Esophagus (tissue), 2 donors: ENCODE results near the gene VHLL. TPM values are rescaled to one million over a fixed set of nuclear protein-coding genes. Genes with fewer than 3 reads are reported as not detected.
A peak's percentile ranks its signal among the peaks of the same experiment; 100 is the strongest.
"Not testable (repeated sequence)": the region's sequence is repeated elsewhere in the genome, so short reads cannot be mapped to it uniquely, and the experiment has no call there.

ENCODE experiments used
- H3K27ac ChIP-seq, 2 donors: one replicate each; pipeline ENCODE4 v1.5.1; 2013; ENCODE audit warnings: low read depth in 2 of 2, mild to moderate bottlenecking in 2 of 2, inconsistent platforms in 1 of 2, low read length in 1 of 2, moderate library complexity in 1 of 2
- H3K27me3 ChIP-seq, 2 donors: one replicate each; pipeline ENCODE4 v1.6.1; 2013; ENCODE audit warnings: low read length in 2 of 2, control low read depth in 1 of 2, mild to moderate bottlenecking in 1 of 2; ENCODE audit not compliant: insufficient read depth in 2 of 2, control insufficient read depth in 1 of 2
- H3K36me3 ChIP-seq, 2 donors: one replicate each; pipeline ENCODE4 v1.6.1; 2013; ENCODE audit warnings: low read length in 1 of 2; ENCODE audit not compliant: control insufficient read depth in 2 of 2, insufficient read depth in 2 of 2
- H3K4me1 ChIP-seq, 2 donors: one replicate each; pipeline ENCODE4 v1.6.1; 2013; ENCODE audit warnings: low read length in 1 of 2; ENCODE audit not compliant: control insufficient read depth in 2 of 2, insufficient read depth in 2 of 2
- H3K4me3 ChIP-seq, 2 donors: one replicate each; pipeline ENCODE4 v1.5.1; 2013; ENCODE audit warnings: low read length in 2 of 2, mild to moderate bottlenecking in 2 of 2, low read depth in 1 of 2, moderate library complexity in 1 of 2
- H3K9me3 ChIP-seq, 2 donors: one replicate each; pipeline ENCODE4 v1.6.1; 2013; ENCODE audit warnings: mild to moderate bottlenecking in 2 of 2, low read depth in 1 of 2, low read length in 1 of 2, moderate library complexity in 1 of 2; ENCODE audit not compliant: control insufficient read depth in 2 of 2, insufficient read depth in 1 of 2
- whole genome bisulfite sequencing, 2 donors: extraction: QIAGEN DNeasy Blood & Tissue Kit; methylation state at CpG; one replicate each; pipeline ENCODE4 v1.1.7; 2013; 5-methylcytosine and 5-hydroxymethylcytosine counted together
- polyA plus RNA-seq, 2 donors: library from polyadenylated mRNA; stranded (reverse); fragments of 200-250 nt; gene quantifications; one replicate each; pipeline ENCODE4 v1.2.3, GENCODE V29; 2013
- donor health status: healthy with polysubstance abuse.
- donor health status: Bipolar disorder and iron deficiency.

The VHLL gene
- polyA plus RNA-seq, 2 donors, result not detected

DNA sequence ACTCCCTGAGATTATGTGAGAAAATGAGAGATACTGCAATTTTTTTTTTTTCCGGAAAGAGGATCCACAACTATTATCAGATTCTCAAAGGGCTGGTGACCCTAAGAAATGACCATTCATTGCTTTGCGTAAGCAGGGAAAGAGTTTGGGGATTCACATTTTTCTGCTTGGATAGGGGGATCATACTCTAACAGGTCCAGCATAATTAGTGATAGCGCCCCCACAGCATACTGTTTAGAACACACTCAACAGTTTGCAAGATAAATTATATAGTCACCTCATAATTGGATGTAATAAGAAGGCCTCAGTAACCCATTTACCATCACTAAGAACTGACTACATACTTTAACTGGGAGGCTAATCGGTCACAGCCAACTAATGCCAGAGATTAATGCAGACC, 37.1 kb upstream of the VHLL start:
- H3K36me3 ChIP-seq, result peaks cover 0 to 3% of the 10 kb centered on the region in 2 donors
- WGBS, 2 donors, result 74 to 79% methylated on average over 4 of the region's 4 CpGs
- H3K9me3 ChIP-seq, result no peaks in the 10 kb centered on the region
- H3K27ac ChIP-seq, result no peak overlapping the region
- peaks cover 0 to 3% of the 10 kb centered on the region in 2 donors for H3K4me1 ChIP-seq
- peak overlapping the region in 1 of 2 donors; percentile 90 for H3K4me3 ChIP-seq
- no peaks in the 10 kb centered on the region for H3K27me3 ChIP-seq

DNA sequence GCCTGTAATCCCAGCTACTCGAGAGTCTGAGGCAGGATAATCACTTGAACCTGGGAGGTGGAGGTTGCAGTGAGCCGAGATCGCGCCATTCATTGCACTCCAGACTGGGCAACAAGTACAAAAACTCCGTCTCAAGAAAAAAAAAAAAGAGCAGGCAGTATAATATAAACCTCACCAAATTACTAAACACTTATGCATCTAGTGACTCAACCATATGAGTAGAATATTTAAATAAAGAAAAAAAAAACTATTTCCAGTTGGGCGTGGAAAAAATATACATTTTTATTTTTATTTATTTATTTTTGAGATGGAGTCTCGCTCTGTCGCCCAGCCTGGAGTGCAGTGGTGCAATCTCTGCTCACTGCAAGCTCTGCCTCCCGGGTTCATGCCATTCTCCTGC, 24.1 kb upstream of the VHLL start:
- 88 to 91% methylated on average over 9 of the region's 9 CpGs for WGBS, 2 donors
- H3K9me3 ChIP-seq, H3K27ac ChIP-seq, H3K4me1 ChIP-seq, H3K4me3 ChIP-seq, H3K27me3 ChIP-seq: not testable (repeated sequence)
- H3K36me3 ChIP-seq, result peaks cover 12 to 24% of the 10 kb centered on the region in 2 donors

DNA sequence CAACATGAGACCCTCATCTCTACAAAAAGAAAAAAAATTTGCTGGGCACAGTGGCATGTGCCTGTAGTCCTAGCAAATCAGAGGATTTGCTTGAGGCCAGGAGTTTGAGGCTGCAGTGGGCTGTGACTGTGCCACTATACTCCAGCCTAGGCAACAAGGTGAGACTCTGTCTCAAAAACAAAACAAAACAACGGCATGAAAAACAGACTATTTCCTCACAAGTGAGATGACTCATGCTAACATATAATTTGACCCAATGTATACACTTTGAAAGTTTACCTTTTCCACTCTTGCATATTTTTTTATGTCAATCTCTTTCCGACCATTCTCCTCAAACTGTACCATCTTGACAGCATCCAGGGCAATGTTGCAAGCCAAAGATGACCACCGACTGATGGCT, 21.5 kb upstream of the VHLL start:
- Histone ChIP-seq H3K4me1 (no peaks in the 10 kb centered on the region), H3K27ac (no peak overlapping the region), H3K27me3 (no peaks in the 10 kb centered on the region), H3K9me3 (no peaks in the 10 kb centered on the region), H3K4me3 (no peak overlapping the region), H3K36me3 (peaks cover 21 to 38% of the 10 kb centered on the region in 2 donors)
- WGBS, 2 donors, result 71 to 84% methylated on average over 3 of the region's 3 CpGs

DNA sequence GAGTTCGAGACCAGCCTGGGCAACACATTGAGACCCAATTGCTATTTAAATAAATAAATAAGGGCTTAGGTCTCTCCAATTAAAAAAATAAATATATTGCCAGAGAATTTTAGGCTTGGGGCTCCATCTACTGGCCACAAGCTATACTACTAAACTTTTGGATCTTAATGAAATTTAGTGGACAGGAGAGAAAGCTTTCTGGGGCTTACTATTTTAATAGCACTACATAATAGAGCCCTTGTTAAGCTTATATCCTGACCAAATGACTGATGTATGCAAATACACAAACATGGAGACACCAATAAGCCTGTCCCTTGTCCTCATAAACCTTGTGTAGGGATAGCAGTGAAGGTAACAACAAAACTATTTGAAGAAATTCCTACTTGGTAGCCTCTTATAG, 20.6 kb upstream of the VHLL start:
- Histone ChIP-seq H3K36me3 (peaks cover 21 to 39% of the 10 kb centered on the region in 2 donors), H3K27me3 (no peaks in the 10 kb centered on the region), H3K9me3 (no peaks in the 10 kb centered on the region), H3K4me3 (no peak overlapping the region), H3K4me1 (no peaks in the 10 kb centered on the region), H3K27ac (no peak overlapping the region)
- 72 to 83% methylated on average over 1 of the region's 1 CpG for WGBS, 2 donors

DNA sequence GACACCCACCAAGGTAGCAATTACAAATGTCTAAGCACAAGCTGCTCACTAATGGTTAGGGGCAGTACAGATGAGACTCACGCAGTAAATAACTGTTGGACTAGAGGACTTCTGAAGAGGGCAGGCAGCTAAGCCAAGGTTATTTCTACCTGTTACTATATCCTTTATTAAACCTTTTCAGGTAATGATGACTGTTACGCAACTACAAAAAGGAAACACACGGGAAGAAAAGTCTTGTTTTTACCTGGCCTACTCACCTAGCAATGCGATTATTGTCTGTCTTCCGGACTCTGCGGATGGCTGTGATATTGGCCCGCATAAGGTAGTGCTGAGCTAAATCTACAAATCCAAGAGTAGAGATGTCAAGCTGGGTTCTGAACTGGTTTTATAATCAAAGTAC, 17.8 kb upstream of the VHLL start:
- Histone ChIP-seq H3K27ac (no peak overlapping the region), H3K27me3 (no peaks in the 10 kb centered on the region), H3K36me3 (peaks cover 20 to 32% of the 10 kb centered on the region in 2 donors), H3K9me3 (no peaks in the 10 kb centered on the region), H3K4me1 (no peaks in the 10 kb centered on the region), H3K4me3 (no peak overlapping the region)
- 87 to 92% methylated on average over 7 of the region's 7 CpGs for WGBS, 2 donors

DNA sequence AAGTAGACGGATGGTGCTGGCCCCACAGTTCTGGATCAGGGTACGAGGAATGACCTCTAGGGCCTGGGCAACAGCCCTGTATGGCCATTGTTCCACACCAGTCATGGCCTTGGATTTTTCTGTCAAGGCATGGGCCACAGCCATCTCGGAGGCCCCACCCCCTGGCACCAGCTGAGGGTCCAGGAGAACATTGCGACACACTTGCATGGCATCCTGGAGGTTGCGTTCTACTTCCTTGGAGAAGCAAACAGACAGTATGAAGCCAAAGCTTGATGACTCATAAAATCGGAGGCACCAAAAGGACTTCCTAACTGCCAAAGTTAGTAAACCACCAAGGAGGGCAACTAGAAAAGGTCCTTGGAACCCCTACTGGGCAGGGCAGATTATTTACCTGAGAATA, 11.9 kb upstream of the VHLL start:
- Histone ChIP-seq H3K27ac (no peak overlapping the region), H3K4me3 (no peak overlapping the region), H3K36me3 (peaks cover 16 to 25% of the 10 kb centered on the region in 2 donors)

DNA sequence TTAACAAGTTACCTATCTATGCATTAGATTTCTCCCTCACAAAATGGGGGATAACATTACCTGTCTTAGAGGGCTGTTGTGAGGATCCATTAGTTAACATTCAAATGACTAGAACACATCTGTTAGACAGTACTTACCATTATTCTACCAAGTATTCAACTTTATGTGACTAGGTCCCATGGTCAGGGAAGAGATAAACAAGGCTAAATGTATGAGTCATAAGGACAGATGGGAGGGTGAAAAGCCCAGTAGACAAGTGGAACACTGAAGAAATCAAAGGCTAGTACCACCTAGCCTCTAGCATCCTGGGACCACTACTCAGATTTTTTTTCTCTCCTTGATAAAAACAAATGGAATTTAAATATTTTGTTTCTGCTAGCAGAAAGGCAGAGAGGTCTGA, 9.0 kb upstream of the VHLL start:
- Histone ChIP-seq H3K4me1 (peaks cover 0 to 3% of the 10 kb centered on the region in 2 donors), H3K36me3 (peaks cover 14 to 21% of the 10 kb centered on the region in 2 donors), H3K4me3 (no peak overlapping the region), H3K9me3 (no peaks in the 10 kb centered on the region), H3K27me3 (no peaks in the 10 kb centered on the region), H3K27ac (no peak overlapping the region)

More for the DNA sequence above, 11.9 kb upstream of the VHLL start:
- Histone ChIP-seq H3K27me3 (no peaks in the 10 kb centered on the region), H3K4me1 (peaks cover 0 to 3% of the 10 kb centered on the region in 2 donors), H3K9me3 (no peaks in the 10 kb centered on the region)
- 63 to 72% methylated on average over 6 of the region's 6 CpGs for WGBS, 2 donors

DNA sequence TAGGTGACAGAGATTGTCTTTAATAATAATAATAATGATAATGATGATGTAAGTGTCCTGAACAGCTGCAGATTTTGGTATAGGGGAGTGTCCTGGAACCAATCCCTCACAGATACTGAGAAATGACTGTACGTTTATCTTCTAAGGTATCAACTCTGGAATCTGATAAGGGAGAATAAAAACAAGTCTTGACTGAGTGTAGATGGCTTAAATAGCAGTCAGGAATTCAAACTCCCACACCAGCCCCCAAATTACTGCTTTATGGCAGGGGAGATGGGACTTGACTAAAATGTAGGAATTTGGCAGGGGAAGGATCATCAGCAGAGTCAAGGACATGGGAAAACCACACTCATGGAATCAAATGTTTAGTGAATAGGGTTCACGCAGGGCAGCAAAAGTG, 6.1 kb upstream of the VHLL start:
- no peaks in the 10 kb centered on the region for H3K9me3 ChIP-seq
- peaks cover 0 to 3% of the 10 kb centered on the region in 2 donors for H3K4me1 ChIP-seq
- 73 to 74% methylated on average over 2 of the region's 2 CpGs for WGBS, 2 donors
- H3K36me3 ChIP-seq, result peaks cover 10 to 11% of the 10 kb centered on the region in 2 donors
- H3K4me3 ChIP-seq, result no peak overlapping the region
- H3K27ac ChIP-seq, result no peak overlapping the region
- no peaks in the 10 kb centered on the region for H3K27me3 ChIP-seq

DNA sequence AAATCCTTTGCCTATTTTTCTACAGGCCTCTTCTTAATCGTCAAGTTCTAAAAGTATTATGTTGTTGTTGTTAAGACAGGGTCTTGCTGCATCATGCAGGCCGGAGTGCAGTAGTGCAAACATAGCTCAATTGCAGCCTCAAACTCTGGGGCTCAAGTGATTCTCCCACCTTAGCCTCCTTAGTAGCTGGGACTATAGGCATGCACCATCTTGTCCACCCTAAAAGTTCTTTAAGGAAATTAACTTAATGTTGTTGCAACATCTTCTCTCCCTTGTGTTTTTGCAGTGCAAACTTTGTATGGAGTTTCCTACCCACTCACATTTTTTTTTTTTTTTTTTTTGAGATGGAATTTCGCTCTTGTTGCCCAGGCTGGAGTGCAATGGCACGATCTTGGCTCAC, 4.1 kb upstream of the VHLL start:
- no peak overlapping the region for H3K4me3 ChIP-seq
- peaks cover 0 to 6% of the 10 kb centered on the region in 2 donors for H3K36me3 ChIP-seq
- H3K27me3 ChIP-seq, result no peaks in the 10 kb centered on the region
- H3K27ac ChIP-seq, result no peak overlapping the region
- H3K4me1 ChIP-seq, result peaks cover 0 to 3% of the 10 kb centered on the region in 2 donors
- H3K9me3 ChIP-seq, result no peaks in the 10 kb centered on the region
- WGBS, 2 donors, result 86% methylated on average over 4 of the region's 4 CpGs

DNA sequence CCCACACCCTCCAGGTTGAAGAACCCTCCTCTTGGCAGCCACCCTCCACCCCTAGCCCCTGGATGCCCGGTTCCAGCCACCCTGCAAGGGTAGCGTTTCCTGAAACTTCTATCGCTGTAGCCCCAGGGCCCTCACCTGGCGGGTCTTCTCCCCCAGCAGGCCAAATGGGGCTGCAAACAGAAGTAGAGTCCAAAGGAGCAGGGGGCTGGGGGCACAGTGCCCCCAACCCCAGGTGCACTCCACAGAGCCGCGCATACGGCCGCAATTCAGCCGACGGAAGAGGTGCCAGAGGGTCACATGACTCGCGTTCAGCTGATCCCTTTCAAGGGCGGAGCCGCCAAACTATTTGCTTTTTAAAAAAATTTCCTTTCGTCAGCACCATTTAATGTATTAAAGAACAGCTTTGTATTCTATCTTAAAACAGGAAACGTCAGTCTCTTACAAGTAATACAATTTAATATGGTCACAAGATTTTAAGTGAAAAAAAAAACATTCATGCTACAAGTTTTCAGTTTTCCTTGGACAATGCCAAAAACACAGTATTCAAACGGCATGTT, 3.6 kb downstream of the VHLL start, which contains the start of gene GLMP:
Gene GLMP (minus strand): TSS at position 289 of the 557 bp plus-strand sequence. CDS start 34 bp downstream, at position 255.
- no peaks in the 10 kb centered on the region for H3K27me3 ChIP-seq
- no peaks in the 10 kb centered on the region for H3K9me3 ChIP-seq
- H3K27ac ChIP-seq, result peak within 1 kb of the TSS; percentile 40 to 76
- peaks cover 5 to 28% of the 10 kb centered on the region in 2 donors for H3K4me1 ChIP-seq
- peaks cover 0 to 7% of the 10 kb centered on the region in 2 donors for H3K36me3 ChIP-seq
- 0% methylated on average over 17 of the region's 17 CpGs for WGBS, 2 donors
- H3K4me3 ChIP-seq, result peak within 1 kb of the TSS; percentile 69 to 92
